Loucy (cell line): ENCODE results near the gene ZMAT5.

Experiments used
- H2AFZ ChIP-seq: fragments of 200-600 bp; sonication (generic); 2 replicates; pipeline ENCODE4 v1.6.0; 2016; ENCODE audit warnings: antibody characterized with exemption, mild to moderate bottlenecking, low read length, moderate library complexity
- H3F3A ChIP-seq: fragments of 200-600 bp; 2 replicates; pipeline ENCODE4 v1.6.0; 2016; ENCODE audit warnings: antibody characterized with exemption, low read depth, mild to moderate bottlenecking
- H3K27me3 ChIP-seq: fragments of 200-600 bp; sonication (generic); 2 replicates; pipeline ENCODE4 v1.6.1; 2014; ENCODE audit warnings: low read length, mild to moderate bottlenecking; ENCODE audit not compliant: insufficient read depth, poor library complexity, severe bottlenecking
- H3K36me3 ChIP-seq: fragments of 200-600 bp; sonication (generic); 2 replicates; pipeline ENCODE4 v1.6.1; 2016; ENCODE audit warnings: low read length; ENCODE audit not compliant: insufficient read depth
- H3K4me1 ChIP-seq: fragments of 200-600 bp; sonication (generic); 2 replicates; pipeline ENCODE4 v1.5.1; 2014; ENCODE audit warnings: low read length, mild to moderate bottlenecking; ENCODE audit not compliant: insufficient read depth, poor library complexity, severe bottlenecking
- H3K4me2 ChIP-seq: fragments of 200-600 bp; sonication (generic); 2 replicates; pipeline ENCODE4 v1.6.0; 2014; ENCODE audit warnings: antibody characterized with exemption, low read length, low read depth, mild to moderate bottlenecking; ENCODE audit not compliant: poor library complexity, severe bottlenecking
- H3K4me3 ChIP-seq: fragments of 200-600 bp; sonication (generic); 2 replicates; pipeline ENCODE4 v1.5.1; 2014; ENCODE audit warnings: low read length, mild to moderate bottlenecking, mixed read lengths; ENCODE audit not compliant: poor library complexity, severe bottlenecking
- H3K79me2 ChIP-seq: fragments of 200-600 bp; sonication (generic); 2 replicates; pipeline ENCODE4 v1.6.1; 2014; ENCODE audit warnings: low read length; ENCODE audit not compliant: insufficient read depth
- H3K9ac ChIP-seq: fragments of 200-600 bp; sonication (generic); 2 replicates; pipeline ENCODE4 v1.6.0; 2014; ENCODE audit warnings: mild to moderate bottlenecking, low read depth, low read length, moderate library complexity; ENCODE audit not compliant: poor library complexity, severe bottlenecking
- H3K9me2 ChIP-seq: fragments of 200-600 bp; sonication (generic); replicated peaks from 2 replicates; pipeline ENCODE4 v1.6.1; 2016; ENCODE audit warnings: low read depth, low read length, mixed read lengths
- H3K9me3 ChIP-seq: fragments of 200-600 bp; sonication (generic); 2 replicates; pipeline ENCODE4 v1.6.1; 2014; ENCODE audit warnings: mild to moderate bottlenecking, antibody characterized with exemption, low read length, low read depth; ENCODE audit not compliant: insufficient read depth
- H4K20me1 ChIP-seq: fragments of 200-600 bp; sonication (generic); 2 replicates; pipeline ENCODE4 v1.6.0; 2014; ENCODE audit warnings: antibody characterized with exemption, low read length, mild to moderate bottlenecking; ENCODE audit not compliant: insufficient read depth, poor library complexity, severe bottlenecking
- EZH2phosphoT487 ChIP-seq: fragments of 200-600 bp; IDR thresholded peaks from 2 replicates; pipeline ENCODE4 v1.6.1; 2018; ENCODE audit warnings: antibody characterized with exemption, mild to moderate bottlenecking, moderate library complexity, borderline replicate concordance
- TF ChIP-seq, protein P1 (sequence below): fragments of 200-600 bp; sonication (generic); conservative IDR thresholded peaks from 2 replicates; pipeline ENCODE4 v1.5.1; 2014; ENCODE audit warnings: mild to moderate bottlenecking, antibody characterized with exemption, low read length

ZMAT5 gene

DNA sequence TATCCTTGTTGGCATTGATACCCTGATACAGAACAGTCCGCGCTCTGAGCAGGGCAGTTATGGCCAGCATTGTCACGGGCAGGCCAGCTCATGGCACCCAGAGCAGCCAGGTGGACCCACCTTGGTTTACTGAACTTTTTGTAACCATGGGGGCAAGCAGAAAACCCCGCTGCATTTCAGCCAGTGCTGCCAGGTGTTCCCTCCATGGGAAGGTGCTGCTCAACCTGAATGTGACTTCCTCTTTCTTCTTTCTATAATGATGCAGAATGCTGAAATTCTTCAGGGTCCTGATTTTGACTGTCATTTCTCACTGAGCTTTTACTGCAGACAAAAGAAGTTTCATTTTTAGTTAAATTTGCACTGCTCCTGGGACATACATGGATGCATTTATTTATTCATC lies 82.6 kb downstream of the ZMAT5 start:
- Histone ChIP-seq H3F3A (no peaks in the 10 kb centered on the region), H3K27me3 (no peaks in the 10 kb centered on the region), H3K9me3 (no peaks in the 10 kb centered on the region), H3K4me2 (no peak overlapping the region), H3K4me1 (no peaks in the 10 kb centered on the region), H2AFZ (no peak overlapping the region), H4K20me1 (no peaks in the 10 kb centered on the region), H3K79me2 (no peaks in the 10 kb centered on the region), H3K4me3 (no peak overlapping the region), H3K9me2 (no peaks in the 10 kb centered on the region), H3K36me3 (peaks cover 63% of the 10 kb centered on the region; the same call in 1 of the 2 replicates), H3K9ac (no peak overlapping the region)
- no peak for TF ChIP-seq EZH2phosphoT487
- TF ChIP-seq, protein P1, sequence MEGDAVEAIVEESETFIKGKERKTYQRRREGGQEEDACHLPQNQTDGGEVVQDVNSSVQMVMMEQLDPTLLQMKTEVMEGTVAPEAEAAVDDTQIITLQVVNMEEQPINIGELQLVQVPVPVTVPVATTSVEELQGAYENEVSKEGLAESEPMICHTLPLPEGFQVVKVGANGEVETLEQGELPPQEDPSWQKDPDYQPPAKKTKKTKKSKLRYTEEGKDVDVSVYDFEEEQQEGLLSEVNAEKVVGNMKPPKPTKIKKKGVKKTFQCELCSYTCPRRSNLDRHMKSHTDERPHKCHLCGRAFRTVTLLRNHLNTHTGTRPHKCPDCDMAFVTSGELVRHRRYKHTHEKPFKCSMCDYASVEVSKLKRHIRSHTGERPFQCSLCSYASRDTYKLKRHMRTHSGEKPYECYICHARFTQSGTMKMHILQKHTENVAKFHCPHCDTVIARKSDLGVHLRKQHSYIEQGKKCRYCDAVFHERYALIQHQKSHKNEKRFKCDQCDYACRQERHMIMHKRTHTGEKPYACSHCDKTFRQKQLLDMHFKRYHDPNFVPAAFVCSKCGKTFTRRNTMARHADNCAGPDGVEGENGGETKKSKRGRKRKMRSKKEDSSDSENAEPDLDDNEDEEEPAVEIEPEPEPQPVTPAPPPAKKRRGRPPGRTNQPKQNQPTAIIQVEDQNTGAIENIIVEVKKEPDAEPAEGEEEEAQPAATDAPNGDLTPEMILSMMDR: no peak

DNA sequence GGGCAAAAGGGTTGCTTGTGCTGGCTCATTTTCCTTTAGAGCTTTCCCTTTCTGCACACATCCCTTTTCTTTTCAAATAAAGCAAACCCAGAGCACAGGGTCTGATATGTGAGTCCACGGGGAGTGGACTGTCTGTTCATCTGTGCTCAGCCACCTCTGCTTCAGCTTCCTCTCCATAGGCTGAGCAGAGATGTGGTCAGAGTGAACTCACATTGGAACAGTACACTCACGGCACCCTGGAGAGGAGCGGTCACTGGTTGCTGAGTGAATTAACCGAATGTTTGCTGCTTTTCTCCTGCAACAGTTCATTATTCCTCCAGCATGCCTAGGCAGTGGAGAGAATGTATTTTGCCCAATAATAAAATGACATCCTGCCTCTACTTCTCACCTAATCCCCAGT lies 83.3 kb downstream of the ZMAT5 start:
- Histone ChIP-seq H3K9ac (no peak overlapping the region), H3K27me3 (no peaks in the 10 kb centered on the region), H3K36me3 (peaks cover 70% of the 10 kb centered on the region; the same call in 1 of the 2 replicates), H4K20me1 (no peaks in the 10 kb centered on the region), H3K9me2 (no peaks in the 10 kb centered on the region), H3F3A (no peaks in the 10 kb centered on the region), H3K4me3 (no peak overlapping the region), H3K4me2 (no peak overlapping the region), H3K4me1 (no peaks in the 10 kb centered on the region), H3K9me3 (no peaks in the 10 kb centered on the region), H3K79me2 (no peaks in the 10 kb centered on the region), H2AFZ (no peak overlapping the region)
- TF ChIP-seq EZH2phosphoT487: no peak
- TF ChIP-seq, protein P1: no peak
